HCT116 (cell line): ENCODE data around the gene AARS1. TPM values are rescaled to one million over a fixed set of nuclear protein-coding genes. Genes with fewer than 3 reads are reported as not detected.
"Not testable (repeated sequence)": the region's sequence is repeated elsewhere in the genome, so short reads cannot be mapped to it uniquely, and the experiment has no call there.

Experiments used
- ATAC-seq: fragments of 200-7000 bp; cut with Tn5 transposase; 2 replicates; pipeline ENCODE4 v1.9.1; 2020; ENCODE audit warnings: mild to moderate bottlenecking, moderate library complexity
- BruUV-seq: library from RNA; stranded (reverse); fragments of 400-500 nt; replicated peaks from 2 replicates; lab custom pipeline; 2021; lab: Mats Ljungman, UMichigan
- CTCF ChIA-PET: fragments of 300-600 bp; sonication (Branson Sonifier 250); formaldehyde crosslinking; loops from one replicate; lab custom pipeline; 2021; ENCODE audit warnings: antibody characterized with exemption; lab: Charles Lee
- POLR2A ChIA-PET: fragments of 300-600, 350-600 bp; sonication (Branson Sonifier 250); formaldehyde crosslinking; loops from one replicate; lab custom pipeline; 2021; ENCODE audit warnings: antibody characterized with exemption; lab: Charles Lee
- RAD21 ChIA-PET, 2 experiments: fragments of 300-600 bp; sonication (Branson Sonifier 250); formaldehyde crosslinking; loops; one replicate each; lab custom pipeline; 2023; ENCODE audit warnings: low total read pairs in 2 of 2; ENCODE audit not compliant: uncharacterized antibody in 2 of 2, unreplicated experiment in 2 of 2, low non-redundant PET in 1 of 2; lab: Charles Lee
- DNase-seq: peaks from one replicate; pipeline ENCODE4 v3.0.0-alpha.2; 2010; ENCODE audit warnings: low read depth, low spot score
- H2AFZ ChIP-seq: fragments of 200-600 bp; shearing (Covaris generic), sonication (generic); 2 replicates; pipeline ENCODE4 v1.6.1; 2017; ENCODE audit warnings: low read depth, mixed run types, mixed read lengths, antibody characterized with exemption, low read length; ENCODE audit not compliant: poor library complexity, severe bottlenecking
- H3K27ac ChIP-seq: 2 replicates; pipeline ENCODE4 v1.5.1; 2012; ENCODE audit warnings: low read depth, low read length
- H3K27me3 ChIP-seq: fragments of 200-600 bp; sonication (generic); 2 replicates; pipeline ENCODE4 v1.6.1; 2016; ENCODE audit warnings: mixed run types, low read length, mixed read lengths; ENCODE audit not compliant: insufficient read depth
- H3K36me3 ChIP-seq, 2 experiments: fragments of 200-500 bp in 1 of 2; fragments of 200-600 bp in 1 of 2; sonication (Bioruptor generic) in 1 of 2; sonication (generic) in 1 of 2; 2 replicates each; pipeline versions ENCODE4 v1.5.1 to v1.6.1; 2014 to 2016; ENCODE audit warnings: low read length in 2 of 2, inconsistent platforms in 1 of 2, mixed read lengths in 1 of 2, mixed run types in 1 of 2; ENCODE audit not compliant: insufficient read depth in 2 of 2, control insufficient read depth in 1 of 2
- H3K4me1 ChIP-seq, 2 experiments: fragments of 200-600 bp in 1 of 2; sonication (generic) in 1 of 2; 2 replicates each; pipeline versions ENCODE4 v1.5.1 to v1.6.1; 2012 to 2017; ENCODE audit warnings: low read length in 2 of 2, inconsistent platforms in 1 of 2, mild to moderate bottlenecking in 1 of 2, mixed read lengths in 1 of 2, mixed run types in 1 of 2, moderate library complexity in 1 of 2; ENCODE audit not compliant: insufficient read depth in 2 of 2, control insufficient read depth in 1 of 2
- H3K4me2 ChIP-seq: fragments of 200-600 bp; sonication (generic); 2 replicates; pipeline ENCODE4 v1.6.1; 2017; ENCODE audit warnings: mixed run types, low read length, mixed read lengths
- H3K4me3 ChIP-seq, 2 experiments: fragments of 200-600 bp in 1 of 2; sonication (generic) in 1 of 2; replicated peaks in 1 of 2; 2 replicates each; pipeline ENCODE4 v1.5.1; 2011 to 2016; ENCODE audit warnings: low read length in 2 of 2, control low read depth in 1 of 2, low read depth in 1 of 2, mild to moderate bottlenecking in 1 of 2, mixed read lengths in 1 of 2, mixed run types in 1 of 2
- H3K79me2 ChIP-seq: fragments of 200-600 bp; sonication (generic); 2 replicates; pipeline ENCODE4 v1.6.1; 2017; ENCODE audit warnings: mild to moderate bottlenecking, mixed run types, low read length, moderate library complexity, mixed read lengths; ENCODE audit not compliant: insufficient read depth
- H3K9ac ChIP-seq: fragments of 200-600 bp; sonication (generic); 2 replicates; pipeline ENCODE4 v1.6.1; 2016; ENCODE audit warnings: low read length, mixed read lengths
- H3K9me2 ChIP-seq: fragments of 200-600 bp; sonication (generic), shearing (Covaris generic); 2 replicates; pipeline ENCODE4 v1.6.1; 2017; ENCODE audit warnings: mixed run types, mild to moderate bottlenecking, moderate library complexity; ENCODE audit not compliant: insufficient read depth
- H3K9me3 ChIP-seq, 2 experiments: fragments of 200-500 bp in 1 of 2; fragments of 200-600 bp in 1 of 2; sonication (Bioruptor generic) in 1 of 2; sonication (generic) in 1 of 2; 2 replicates each; pipeline ENCODE4 v1.6.1; 2014 to 2017; ENCODE audit warnings: low read length in 2 of 2, mixed read lengths in 2 of 2, inconsistent platforms in 1 of 2, low read depth in 1 of 2, mild to moderate bottlenecking in 1 of 2, mixed run types in 1 of 2, moderate library complexity in 1 of 2; ENCODE audit not compliant: control insufficient read depth in 1 of 2, insufficient read depth in 1 of 2
- H4K20me1 ChIP-seq: fragments of 200-600 bp; sonication (generic), shearing (Covaris generic); 2 replicates; pipeline ENCODE4 v1.6.1; 2017; ENCODE audit warnings: mixed run types, mild to moderate bottlenecking, moderate library complexity; ENCODE audit not compliant: insufficient read depth
- intact Hi-C: fragments of 100-400 bp; cut with micrococcal nuclease; formaldehyde crosslinking; loops from 2 replicates; pipeline ENCODE4 v1.10.0; 2022
- total RNA-seq: library from RNA; stranded (reverse); gene quantifications from one replicate; pipeline ENCODE4 v1.2.1, GENCODE V29; 2021; ENCODE audit not compliant: unreplicated experiment

AARS1 gene
- total RNA-seq, 1 experiment from 2014 or later, result 215 TPM

DNA sequence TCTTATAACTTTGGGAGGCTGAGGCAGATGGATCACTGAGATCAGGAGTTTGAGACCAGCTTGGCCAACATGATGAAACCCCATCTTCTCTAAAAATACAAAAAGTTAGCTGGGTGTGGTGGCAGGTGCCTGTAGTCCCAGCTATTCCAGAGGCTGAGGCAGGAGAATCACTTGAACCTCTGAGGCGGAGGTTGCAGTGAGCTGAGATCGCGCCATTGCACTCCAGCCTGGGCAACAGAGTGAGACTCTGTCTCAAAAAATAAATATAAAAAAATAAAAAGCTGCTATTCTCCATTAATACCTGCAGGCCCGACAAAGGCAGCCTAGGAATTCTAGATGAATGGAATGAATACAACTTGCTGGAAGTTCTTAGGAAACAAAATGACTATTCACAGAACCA, 39.6 kb downstream of the AARS1 start:
- H3K27me3 ChIP-seq, CTCF ChIA-PET: not testable (repeated sequence)

DNA sequence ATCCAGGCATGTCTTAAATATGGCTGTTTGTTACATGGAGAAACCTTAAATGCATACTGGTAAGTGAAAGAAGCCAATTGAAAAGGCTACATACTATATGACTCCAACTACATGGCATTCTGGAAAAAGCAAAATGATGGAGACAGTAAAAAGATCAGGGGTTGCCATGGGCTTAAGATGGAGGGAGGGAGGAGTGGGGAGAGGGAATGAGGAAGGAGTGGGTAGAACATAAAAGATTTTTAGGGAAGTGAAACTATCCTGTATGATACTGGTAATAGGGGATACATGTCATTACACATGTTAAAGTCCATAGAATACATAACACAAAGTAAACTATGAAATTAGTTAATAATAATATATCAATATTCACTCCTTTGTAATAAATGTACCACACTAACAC, 50.5 kb downstream of the AARS1 start:
- H3K27me3 ChIP-seq, H4K20me1 ChIP-seq, H3K27ac ChIP-seq, intact Hi-C loops, RAD21 ChIA-PET, BruUV-seq, H2AFZ ChIP-seq, H3K9me3 ChIP-seq, H3K9ac ChIP-seq, H3K4me2 ChIP-seq, H3K36me3 ChIP-seq, H3K4me1 ChIP-seq, DNase-seq, ATAC-seq, H3K79me2 ChIP-seq, H3K9me2 ChIP-seq, POLR2A ChIA-PET, CTCF ChIA-PET, H3K4me3 ChIP-seq: not testable (repeated sequence)

More for the DNA sequence above, 39.6 kb downstream of the AARS1 start:
- ATAC-seq, H3K27ac ChIP-seq, H3K9me2 ChIP-seq, H4K20me1 ChIP-seq, H3K4me1 ChIP-seq, H3K9ac ChIP-seq, H3K9me3 ChIP-seq, DNase-seq, RAD21 ChIA-PET, POLR2A ChIA-PET, H3K4me3 ChIP-seq, H3K4me2 ChIP-seq, BruUV-seq, H2AFZ ChIP-seq: not testable (repeated sequence)
- peaks cover 10 to 27% of the 10 kb centered on the region in 2 experiments for H3K36me3 ChIP-seq
- peaks cover 25% of the 10 kb centered on the region for H3K79me2 ChIP-seq
- intact Hi-C loops, result loop anchor here (10.0 kb wide), 1 partner anchor 85 kb away; no protein-coding TSS in a partner anchor

- ATAC-seq, H3K9me3 ChIP-seq, H3K27me3 ChIP-seq, H3K4me1 ChIP-seq, RAD21 ChIA-PET, DNase-seq, H3K4me3 ChIP-seq, H3K4me2 ChIP-seq, H2AFZ ChIP-seq, H4K20me1 ChIP-seq, intact Hi-C loops, CTCF ChIA-PET, H3K36me3 ChIP-seq, H3K9ac ChIP-seq, H3K9me2 ChIP-seq, POLR2A ChIA-PET, H3K27ac ChIP-seq, BruUV-seq, H3K79me2 ChIP-seq: not testable (repeated sequence)
Observed at GRCh38 chr16:70231831-70232230, 57.5 kb downstream of the AARS1 start.

DNA sequence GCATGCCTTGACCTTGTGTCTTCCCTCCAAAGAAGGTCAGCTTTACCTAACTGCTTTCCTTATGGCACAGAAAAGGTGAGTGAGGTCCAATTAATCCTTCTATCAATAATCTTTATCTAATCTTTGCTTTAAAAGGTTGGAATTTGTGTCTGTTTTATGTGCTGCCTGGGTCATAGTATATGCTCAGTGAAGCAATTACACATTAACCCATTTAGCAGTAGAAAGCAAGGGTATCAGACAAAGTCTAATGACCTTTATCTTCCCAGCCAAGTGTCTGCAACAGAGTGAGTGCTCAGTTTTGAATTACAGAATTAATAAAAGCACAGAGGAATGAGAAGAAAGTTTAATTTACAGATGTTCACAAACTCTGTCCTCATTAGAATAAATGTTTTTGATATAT, 63.3 kb downstream of the AARS1 start:
- POLR2A ChIA-PET, H3K9me2 ChIP-seq, H4K20me1 ChIP-seq, H3K27me3 ChIP-seq, intact Hi-C loops, H3K27ac ChIP-seq, ATAC-seq, H3K79me2 ChIP-seq, H3K4me3 ChIP-seq, BruUV-seq, H3K9me3 ChIP-seq, H2AFZ ChIP-seq, H3K4me2 ChIP-seq, CTCF ChIA-PET, RAD21 ChIA-PET, H3K9ac ChIP-seq, H3K36me3 ChIP-seq, H3K4me1 ChIP-seq, DNase-seq: not testable (repeated sequence)
